ENCODE results near the gene DVL2.
A peak's percentile ranks its signal among the peaks of the same experiment; 100 is the strongest.

Gene DVL2

DNA sequence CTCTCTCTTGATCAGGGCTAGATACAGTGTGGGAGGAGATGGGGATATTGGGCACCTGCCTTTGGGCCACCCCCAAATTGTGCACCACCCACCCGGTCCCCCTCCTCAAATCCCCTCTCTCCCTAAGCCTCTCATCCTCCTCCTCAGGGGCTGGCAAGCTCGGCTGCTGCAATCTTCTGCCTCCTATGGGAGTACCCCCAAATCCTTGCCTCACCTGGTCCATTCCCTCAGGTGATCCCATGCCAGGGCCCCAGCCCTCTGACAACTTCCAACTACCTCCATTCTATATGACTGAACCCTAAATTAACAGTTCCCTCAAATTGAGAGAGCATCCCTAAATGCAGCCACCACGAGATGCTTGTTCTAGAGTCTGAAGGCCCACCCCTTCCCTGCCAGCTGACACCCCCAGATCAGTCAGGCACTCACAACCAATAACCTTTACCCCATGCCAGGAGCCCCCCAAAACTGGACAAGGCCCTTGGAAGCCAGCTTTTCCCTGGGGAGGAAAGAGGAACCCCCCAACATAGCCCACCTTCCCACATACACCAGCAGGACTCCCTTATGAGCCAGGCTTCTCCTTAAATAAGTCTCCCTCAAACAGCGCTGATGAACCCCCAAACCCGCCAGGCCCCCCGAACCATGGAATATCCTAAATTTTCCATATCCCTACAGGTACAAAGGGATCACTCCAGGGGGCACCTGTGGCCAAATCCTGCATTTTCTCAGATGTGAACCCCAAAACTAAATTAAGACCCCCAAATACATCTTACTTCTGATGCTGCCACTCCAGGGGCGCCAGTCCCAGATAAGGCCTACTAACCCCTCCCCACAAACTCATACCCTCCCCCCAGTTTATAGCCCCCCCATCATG, 17.8 kb downstream of the DVL2 start:
- Histone ChIP-seq H3K27ac (ENCODE audit: insufficient read depth in 1 of 2, low read depth in 1 of 2, low read length in 2 of 2, poor library complexity in 1 of 2, severe bottlenecking in 2 of 2) (peak overlapping the region in 1 of 2 experiments; percentile 61), H3K27me3 (replicated peaks in 2 of 5; ENCODE audit: control insufficient read depth in 4 of 5, insufficient read depth in 5 of 5, low read length in 4 of 5) (no peaks in the 10 kb centered on the region), H3K4me3 (ENCODE audit: control insufficient read depth in 1 of 7, extremely low read depth in 1 of 7, insufficient read depth in 4 of 7, low read depth in 2 of 7, low read length in 6 of 7) (peak overlapping the region in 6 of 7 experiments; percentile 37 to 81 (median 66)), H3K9me3 (ENCODE audit: control extremely low read depth in 1 of 5, control insufficient read depth in 4 of 5, insufficient read depth in 2 of 5, low read depth in 1 of 5, low read length in 4 of 5) (no peaks in the 10 kb centered on the region), H3K36me3 (ENCODE audit: control insufficient read depth in 4 of 4, insufficient read depth in 4 of 4, low read length in 3 of 4) (peaks cover 0 to 5% (median 4%) of the 10 kb centered on the region in 4 experiments), H3K4me1 (ENCODE audit: control extremely low read depth in 1 of 4, control insufficient read depth in 4 of 4, insufficient read depth in 4 of 4, low read length in 3 of 4) (peaks cover 8 to 77% (median 67%) of the 10 kb centered on the region in 4 experiments)
- DNase-seq, result no peak
- 19% methylated on average over 7 of the region's 7 CpGs for WGBS (ENCODE audit: insufficient coverage)
- ChIA-PET CTCF (interaction anchor here (0.9 to 1.3 kb wide), 4 partner anchors 8 to 168 kb away, joined by 3 to 4 read pairs (median 3); no protein-coding TSS in a partner anchor), POLR2A (interaction anchor here (1.0 kb wide), 1 partner anchor 22 kb away, joined by 3 read pairs; no protein-coding TSS in a partner anchor)

GRCh38 chr17:7215652-7216180, 18.6 kb downstream of the DVL2 start:
- Histone ChIP-seq H3K9me3 (ENCODE audit: control extremely low read depth in 1 of 5, control insufficient read depth in 4 of 5, insufficient read depth in 2 of 5, low read depth in 1 of 5, low read length in 4 of 5) (no peaks in the 10 kb centered on the region), H3K27me3 (replicated peaks in 2 of 5; ENCODE audit: control insufficient read depth in 4 of 5, insufficient read depth in 5 of 5, low read length in 4 of 5) (no peaks in the 10 kb centered on the region), H3K4me1 (ENCODE audit: control extremely low read depth in 1 of 4, control insufficient read depth in 4 of 4, insufficient read depth in 4 of 4, low read length in 3 of 4) (peaks cover 8 to 69% (median 60%) of the 10 kb centered on the region in 4 experiments), H3K36me3 (ENCODE audit: control insufficient read depth in 4 of 4, insufficient read depth in 4 of 4, low read length in 3 of 4) (no peaks in the 10 kb centered on the region), H3K27ac (ENCODE audit: insufficient read depth in 1 of 2, low read depth in 1 of 2, low read length in 2 of 2, poor library complexity in 1 of 2, severe bottlenecking in 2 of 2) (peak overlapping the region in 1 of 2 experiments; percentile 41), H3K4me3 (ENCODE audit: control insufficient read depth in 1 of 7, extremely low read depth in 1 of 7, insufficient read depth in 4 of 7, low read depth in 2 of 7, low read length in 6 of 7) (peak overlapping the region in 6 of 7 experiments; percentile 47 to 82 (median 70))
- CTCF ChIA-PET, result interaction anchor here (0.9 to 2.7 kb wide), 6 partner anchors 9 to 170 kb away, joined by 3 to 17 read pairs (median 4); no protein-coding TSS in a partner anchor
- POLR2A ChIA-PET, result interaction anchor here (0.5 to 1.0 kb wide), 2 partner anchors 22 to 41 kb away, joined by 3 to 5 read pairs; no protein-coding TSS in a partner anchor
- 36% methylated on average over 4 of the region's 10 CpGs for WGBS (ENCODE audit: insufficient coverage)
- DNase-seq, result peak in 1 of 3 donors; percentile 60

GRCh38 chr17:7215136-7215638, 19.1 kb downstream of the DVL2 start:
- Histone ChIP-seq H3K27ac (ENCODE audit: insufficient read depth in 1 of 2, low read depth in 1 of 2, low read length in 2 of 2, poor library complexity in 1 of 2, severe bottlenecking in 2 of 2) (peak overlapping the region; percentile 87 to 94), H3K9me3 (ENCODE audit: control extremely low read depth in 1 of 5, control insufficient read depth in 4 of 5, insufficient read depth in 2 of 5, low read depth in 1 of 5, low read length in 4 of 5) (no peaks in the 10 kb centered on the region), H3K27me3 (replicated peaks in 2 of 5; ENCODE audit: control insufficient read depth in 4 of 5, insufficient read depth in 5 of 5, low read length in 4 of 5) (no peaks in the 10 kb centered on the region), H3K4me1 (ENCODE audit: control extremely low read depth in 1 of 4, control insufficient read depth in 4 of 4, insufficient read depth in 4 of 4, low read length in 3 of 4) (peaks cover 8 to 64% (median 55%) of the 10 kb centered on the region in 4 experiments), H3K4me3 (ENCODE audit: control insufficient read depth in 1 of 7, extremely low read depth in 1 of 7, insufficient read depth in 4 of 7, low read depth in 2 of 7, low read length in 6 of 7) (peak overlapping the region in 6 of 7 experiments; percentile 47 to 82 (median 68)), H3K36me3 (ENCODE audit: control insufficient read depth in 4 of 4, insufficient read depth in 4 of 4, low read length in 3 of 4) (peaks cover 0 to 4% (median 0%) of the 10 kb centered on the region in 4 experiments)
- ChIA-PET POLR2A (interaction anchor here (0.5 to 1.0 kb wide), 2 partner anchors 23 to 42 kb away, joined by 3 to 5 read pairs; no protein-coding TSS in a partner anchor), CTCF (interaction anchor here (1.0 to 2.7 kb wide), 8 partner anchors 9 to 169 kb away, joined by 3 to 17 read pairs (median 4); partner anchors contain the start of gene CTDNEP1)
- no peak for DNase-seq
- WGBS (ENCODE audit: insufficient coverage), result 13% methylated on average over 6 of the region's 9 CpGs

GRCh38 chr17:7214300-7215135, 19.8 kb downstream of the DVL2 start:
- POLR2A ChIA-PET, result interaction anchor here (1.1 kb wide), 1 partner anchor 24 kb away, joined by 4 read pairs; no protein-coding TSS in a partner anchor
- H3K4me1 ChIP-seq (ENCODE audit: control extremely low read depth in 1 of 4, control insufficient read depth in 4 of 4, insufficient read depth in 4 of 4, low read length in 3 of 4), result peaks cover 8 to 59% (median 52%) of the 10 kb centered on the region in 4 experiments
- whole genome bisulfite sequencing (ENCODE audit: insufficient coverage), result 0% methylated on average over 30 of the region's 45 CpGs
- peaks cover 0 to 5% (median 0%) of the 10 kb centered on the region in 4 experiments for H3K36me3 ChIP-seq (ENCODE audit: control insufficient read depth in 4 of 4, insufficient read depth in 4 of 4, low read length in 3 of 4)
- peak overlapping the region; percentile 87 to 94 for H3K27ac ChIP-seq (ENCODE audit: insufficient read depth in 1 of 2, low read depth in 1 of 2, low read length in 2 of 2, poor library complexity in 1 of 2, severe bottlenecking in 2 of 2)
- no peaks in the 10 kb centered on the region for H3K27me3 ChIP-seq (replicated peaks in 2 of 5; ENCODE audit: control insufficient read depth in 4 of 5, insufficient read depth in 5 of 5, low read length in 4 of 5)
- CTCF ChIA-PET, result interaction anchor here (0.6 to 2.7 kb wide), 11 partner anchors 16 to 169 kb away, joined by 3 to 17 read pairs (median 4); partner anchors contain the start of genes CTDNEP1, DVL2 and PHF23
- peak; percentile 97 to 99 (median 99) for DNase-seq
- H3K9me3 ChIP-seq (ENCODE audit: control extremely low read depth in 1 of 5, control insufficient read depth in 4 of 5, insufficient read depth in 2 of 5, low read depth in 1 of 5, low read length in 4 of 5), result no peaks in the 10 kb centered on the region
- H3K4me3 ChIP-seq (ENCODE audit: control insufficient read depth in 1 of 7, extremely low read depth in 1 of 7, insufficient read depth in 4 of 7, low read depth in 2 of 7, low read length in 6 of 7), result peak overlapping the region; percentile 40 to 82 (median 67)

DNA sequence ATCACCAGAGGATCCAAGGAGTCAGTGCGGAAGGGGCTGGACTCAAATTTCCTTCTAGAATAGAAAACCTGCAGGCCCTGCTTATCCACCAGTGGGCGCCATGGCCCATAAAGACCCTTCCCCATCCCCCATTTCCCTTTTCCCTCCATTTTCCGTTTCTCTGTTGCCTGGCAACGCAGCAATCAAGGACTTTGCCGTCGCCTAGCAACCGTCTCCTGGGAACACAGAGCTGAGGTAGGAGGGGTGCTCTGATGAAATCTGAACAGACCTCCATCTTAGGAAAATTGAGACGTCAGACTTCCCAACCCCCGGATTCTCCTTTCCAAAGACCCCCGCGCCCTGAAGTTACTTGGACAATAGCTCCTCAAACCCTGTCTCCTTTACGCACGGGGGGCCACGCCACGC, 20.4 kb downstream of the DVL2 start:
- Histone ChIP-seq H3K36me3 (ENCODE audit: control insufficient read depth in 4 of 4, insufficient read depth in 4 of 4, low read length in 3 of 4) (peaks cover 0 to 5% (median 0%) of the 10 kb centered on the region in 4 experiments), H3K4me1 (ENCODE audit: control extremely low read depth in 1 of 4, control insufficient read depth in 4 of 4, insufficient read depth in 4 of 4, low read length in 3 of 4) (peaks cover 8 to 53% (median 46%) of the 10 kb centered on the region in 4 experiments), H3K4me3 (ENCODE audit: control insufficient read depth in 1 of 7, extremely low read depth in 1 of 7, insufficient read depth in 4 of 7, low read depth in 2 of 7, low read length in 6 of 7) (peak overlapping the region in 6 of 7 experiments; percentile 49 to 82 (median 68)), H3K27ac (ENCODE audit: insufficient read depth in 1 of 2, low read depth in 1 of 2, low read length in 2 of 2, poor library complexity in 1 of 2, severe bottlenecking in 2 of 2) (peak overlapping the region; percentile 87 to 94), H3K27me3 (replicated peaks in 2 of 5; ENCODE audit: control insufficient read depth in 4 of 5, insufficient read depth in 5 of 5, low read length in 4 of 5) (no peaks in the 10 kb centered on the region), H3K9me3 (ENCODE audit: control extremely low read depth in 1 of 5, control insufficient read depth in 4 of 5, insufficient read depth in 2 of 5, low read depth in 1 of 5, low read length in 4 of 5) (no peaks in the 10 kb centered on the region)
- WGBS (ENCODE audit: insufficient coverage), result 8% methylated on average over 14 of the region's 15 CpGs
- peak; percentile 93 to 97 (median 96) for DNase-seq
- CTCF ChIA-PET, result interaction anchor here (0.8 to 2.7 kb wide), 10 partner anchors 20 to 168 kb away, joined by 3 to 17 read pairs (median 4); partner anchors contain the start of genes CTDNEP1, DVL2 and PHF23
- POLR2A ChIA-PET, result interaction anchor here (1.1 kb wide), 1 partner anchor 25 kb away, joined by 4 read pairs; no protein-coding TSS in a partner anchor

All from common myeloid progenitor, CD34-positive (primary cell).